Erythroblast (primary cell): Measurements from ENCODE around the gene RNF144B.
"Not testable (repeated sequence)": the region's sequence is repeated elsewhere in the genome, so short reads cannot be mapped to it uniquely, and the experiment has no call there.

ENCODE experiments used
- DNase-seq, 2 experiments: peaks; one replicate each; lab custom pipeline; 2025; lab: John Stamatoyannopoulos, UW
- GATA1 ChIP-seq: IDR thresholded peaks from 2 replicates; pipeline ENCODE4 v1.6.1; 2011; ENCODE audit warnings: low read depth, mild to moderate bottlenecking, control low read depth, low read length, moderate library complexity
- POLR2A ChIP-seq: IDR thresholded peaks from 2 replicates; pipeline ENCODE4 v1.6.1; 2011; ENCODE audit warnings: mild to moderate bottlenecking, low read length

RNF144B gene

DNA sequence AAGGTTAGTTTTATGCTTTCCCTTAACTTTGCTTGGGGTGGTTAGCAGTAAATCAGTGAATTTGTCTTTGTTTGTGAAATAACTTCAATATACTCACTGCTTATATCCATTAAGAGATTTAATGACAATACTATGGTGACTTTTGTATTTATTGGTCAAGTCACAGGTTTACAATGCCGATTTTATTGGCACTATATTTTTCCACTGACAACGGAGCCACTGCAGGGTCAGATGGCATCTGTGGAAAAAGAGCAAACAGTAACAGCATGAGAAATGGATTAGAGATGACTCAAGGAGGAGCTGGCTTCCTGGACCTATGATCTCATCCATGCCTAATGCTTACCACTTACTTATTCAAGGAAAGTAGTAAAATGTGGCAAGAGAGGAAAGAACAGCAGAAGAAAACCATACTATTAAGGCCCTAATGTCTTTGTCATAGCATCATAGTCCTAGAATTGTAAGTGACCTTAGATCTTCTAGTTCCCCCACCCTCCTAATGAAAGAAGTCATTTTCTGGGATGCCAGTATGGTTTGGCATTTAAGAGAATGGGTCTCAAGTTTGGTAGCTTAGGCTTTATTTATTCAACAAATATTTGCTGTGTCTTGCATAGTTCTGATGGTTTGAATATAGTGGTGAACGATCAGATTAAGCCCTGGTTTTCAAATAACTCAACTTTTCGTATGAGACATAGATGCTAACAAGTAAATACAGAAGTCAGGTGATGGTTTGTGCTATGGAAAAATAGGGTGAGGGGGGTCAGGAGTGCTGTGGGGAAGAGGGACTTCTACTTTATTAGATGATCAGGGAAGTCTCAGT, 18.5 kb downstream of the RNF144B start:
- TF ChIP-seq POLR2A (no peak), GATA1 (no peak)
- no peak for DNase-seq

DNA sequence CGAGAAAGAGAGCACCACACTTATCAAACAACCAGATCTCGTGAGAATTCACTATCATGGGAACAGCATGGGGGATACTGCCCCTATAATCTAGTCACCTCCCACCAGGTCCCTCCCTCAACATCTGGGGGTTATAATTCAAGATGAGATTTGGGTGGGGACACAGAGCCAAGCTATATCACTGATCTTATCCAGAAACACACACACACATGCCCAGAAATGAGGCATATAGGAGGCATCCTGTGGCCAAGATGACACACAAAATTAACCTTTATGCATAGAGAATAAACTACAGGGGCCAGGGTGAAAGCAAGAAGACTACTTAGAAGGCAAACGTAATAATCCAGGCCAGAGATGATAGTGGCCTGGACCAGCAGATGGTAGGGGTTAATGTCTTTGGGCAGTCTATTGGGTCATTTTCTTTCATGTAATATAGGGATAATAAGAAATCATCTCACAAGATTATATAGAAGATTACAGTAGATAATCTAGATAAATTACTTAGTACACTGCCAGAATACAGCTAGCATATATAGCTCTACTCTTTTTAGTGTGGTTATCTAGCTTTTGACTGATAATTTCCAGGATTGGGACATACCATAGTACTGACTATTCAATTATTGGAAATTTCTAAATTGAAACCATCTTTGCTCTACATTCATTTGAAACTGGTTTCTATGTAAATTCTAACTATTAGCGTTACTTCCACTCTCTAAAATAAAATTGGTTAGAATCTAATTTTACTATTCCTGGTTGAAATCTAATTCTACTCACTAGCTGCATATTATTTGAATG, 20.0 kb downstream of the RNF144B start:
- TF ChIP-seq GATA1 (no peak), POLR2A (no peak)
- DNase-seq, result peak in 1 of 2 experiments; percentile 48

DNA sequence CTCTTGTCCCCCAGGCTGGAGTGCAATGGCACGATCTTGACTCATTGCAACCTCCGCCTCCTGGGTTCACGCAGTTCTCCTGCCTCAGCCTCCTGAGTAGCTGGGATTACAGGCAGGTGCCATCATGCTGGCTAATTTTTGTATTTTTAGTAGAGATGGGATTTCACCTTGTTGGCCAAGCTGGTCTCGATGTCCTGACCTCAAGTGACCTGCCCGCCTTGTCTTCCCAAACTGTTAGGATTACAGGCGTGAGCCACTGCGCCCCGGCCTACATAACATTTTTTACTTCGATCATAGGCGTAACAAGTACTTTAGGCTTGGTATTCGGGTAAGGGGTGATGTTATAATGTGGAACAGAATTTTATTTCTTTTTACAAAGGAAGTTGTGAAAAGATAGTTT, 22.5 kb downstream of the RNF144B start:
- DNase-seq, result not testable (repeated sequence)

DNA sequence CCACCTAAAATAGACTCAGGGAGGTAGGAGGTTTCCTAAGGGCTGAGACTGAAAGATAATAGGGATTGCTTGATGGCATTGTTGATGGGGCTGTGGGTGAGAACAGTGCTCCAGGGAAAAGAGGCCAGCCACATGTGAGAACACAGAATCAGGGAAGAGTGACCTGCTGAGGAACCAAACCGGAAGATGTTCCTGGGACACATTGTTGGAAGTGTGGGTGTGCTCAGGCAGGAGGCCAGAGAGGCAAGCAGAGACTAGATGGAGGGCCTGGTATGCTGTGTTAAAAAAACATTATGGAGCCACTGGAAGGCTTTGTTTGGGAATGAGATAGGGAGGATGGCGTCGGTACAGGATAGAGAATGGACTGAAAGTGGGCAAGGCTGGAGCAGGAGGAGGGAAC, 23.3 kb downstream of the RNF144B start:
- no peak for TF ChIP-seq GATA1
- no peak for TF ChIP-seq POLR2A

DNA sequence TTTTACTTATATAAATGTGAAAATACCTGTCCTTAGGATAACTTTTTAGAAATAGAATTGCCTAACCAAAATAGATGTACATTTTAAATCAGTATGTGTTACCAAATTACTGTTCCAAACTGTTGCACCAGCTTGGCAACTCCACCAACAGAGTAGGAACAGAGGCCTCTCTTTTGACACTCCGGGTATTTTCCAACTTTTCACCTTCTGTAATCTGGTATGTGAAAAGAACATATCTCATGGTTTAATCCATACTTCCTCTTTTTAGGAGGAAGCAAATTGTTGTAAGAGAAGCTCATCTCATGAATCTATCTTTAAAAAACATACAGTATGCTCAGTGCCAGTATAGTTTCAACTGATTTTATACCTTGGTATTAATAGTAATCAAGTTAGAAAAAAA, 24.9 kb downstream of the RNF144B start:
- DNase-seq, result no peak
- TF ChIP-seq GATA1 (no peak), POLR2A (no peak)

More for the DNA sequence above, 23.3 kb downstream of the RNF144B start:
- DNase-seq, result no peak

DNA sequence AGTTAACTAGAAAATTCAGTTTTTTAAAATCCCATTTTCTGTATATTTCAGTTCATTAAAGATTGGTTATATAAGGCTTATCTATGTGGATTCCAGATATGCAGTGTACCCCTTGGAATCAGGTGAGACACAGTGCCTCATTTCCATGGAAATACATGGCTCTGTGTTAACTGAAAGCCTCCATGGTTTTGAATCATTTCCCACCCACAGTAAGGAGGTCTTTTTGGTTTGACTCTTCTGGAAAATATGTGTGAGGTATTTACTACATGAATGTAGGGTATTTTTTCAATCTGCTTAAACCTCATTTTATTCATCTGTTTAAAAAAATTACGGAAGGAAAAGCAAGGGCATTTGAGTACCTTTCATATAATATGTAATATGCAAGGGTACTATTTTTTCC, 25.5 kb downstream of the RNF144B start:
- TF ChIP-seq GATA1 (no peak), POLR2A (no peak)
- no peak for DNase-seq

DNA sequence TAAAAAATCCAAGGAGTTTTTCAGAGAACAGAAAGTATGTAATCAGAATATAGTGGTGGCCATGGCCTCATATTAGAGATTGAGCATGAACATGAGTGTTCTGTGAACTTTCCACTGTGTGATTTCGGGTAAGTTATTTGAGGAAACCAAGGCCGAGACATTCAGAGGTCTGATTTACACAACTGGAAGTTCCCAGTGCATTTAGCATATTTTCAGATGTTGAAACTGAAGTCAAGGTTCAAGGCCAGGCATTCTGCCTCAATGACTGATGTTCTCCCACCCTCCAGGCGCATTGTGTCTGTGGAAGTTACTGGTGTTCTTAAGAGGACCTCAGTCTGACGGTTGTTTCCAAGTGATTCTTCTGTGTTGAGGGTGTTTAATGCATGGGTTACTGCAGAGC, 26.2 kb downstream of the RNF144B start:
- TF ChIP-seq GATA1, result no peak
- no peak for TF ChIP-seq POLR2A
- no peak for DNase-seq

DNA sequence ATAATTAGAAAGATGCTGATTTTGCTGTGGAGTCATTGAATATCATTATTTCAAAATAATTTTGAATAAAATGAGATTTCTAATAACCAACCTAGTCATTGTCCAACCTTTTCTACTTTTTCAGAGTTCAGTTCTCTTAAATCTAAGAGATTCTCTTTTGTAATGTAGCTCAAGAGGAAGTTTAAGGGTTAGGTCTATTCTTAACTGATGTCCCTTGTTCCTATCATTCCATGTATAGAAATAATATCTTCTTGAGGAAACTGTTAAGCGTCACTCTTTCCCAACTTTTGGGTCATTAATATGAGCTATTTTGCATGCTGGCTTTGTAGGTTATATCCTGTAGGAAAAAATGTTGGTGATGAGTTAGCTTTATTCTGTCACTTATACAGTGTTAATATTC, 27.0 kb downstream of the RNF144B start:
- no peak for TF ChIP-seq POLR2A
- no peak for TF ChIP-seq GATA1

DNA sequence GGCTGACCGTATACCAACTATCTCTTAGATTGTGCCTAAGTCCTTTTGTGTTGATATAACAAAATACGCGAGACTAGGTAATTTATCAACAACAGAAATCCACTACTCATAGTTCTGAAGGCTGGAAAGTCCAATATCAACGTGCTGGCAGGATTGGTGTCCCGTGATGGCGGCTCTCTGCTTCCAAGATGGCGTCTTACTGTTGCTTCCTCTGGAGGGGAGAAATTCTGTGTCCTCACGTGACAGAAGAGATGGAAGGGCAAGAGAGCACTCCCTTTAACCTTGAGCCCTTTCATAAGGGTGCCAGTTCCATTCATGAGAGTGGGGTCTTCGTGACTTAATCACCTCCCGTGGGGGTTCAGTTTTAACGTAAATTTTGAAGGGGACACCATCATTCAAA, 28.1 kb downstream of the RNF144B start:
- TF ChIP-seq GATA1 (no peak), POLR2A (no peak)
- no peak for DNase-seq

More for the DNA sequence above, 27.0 kb downstream of the RNF144B start:
- DNase-seq, result no peak

DNA sequence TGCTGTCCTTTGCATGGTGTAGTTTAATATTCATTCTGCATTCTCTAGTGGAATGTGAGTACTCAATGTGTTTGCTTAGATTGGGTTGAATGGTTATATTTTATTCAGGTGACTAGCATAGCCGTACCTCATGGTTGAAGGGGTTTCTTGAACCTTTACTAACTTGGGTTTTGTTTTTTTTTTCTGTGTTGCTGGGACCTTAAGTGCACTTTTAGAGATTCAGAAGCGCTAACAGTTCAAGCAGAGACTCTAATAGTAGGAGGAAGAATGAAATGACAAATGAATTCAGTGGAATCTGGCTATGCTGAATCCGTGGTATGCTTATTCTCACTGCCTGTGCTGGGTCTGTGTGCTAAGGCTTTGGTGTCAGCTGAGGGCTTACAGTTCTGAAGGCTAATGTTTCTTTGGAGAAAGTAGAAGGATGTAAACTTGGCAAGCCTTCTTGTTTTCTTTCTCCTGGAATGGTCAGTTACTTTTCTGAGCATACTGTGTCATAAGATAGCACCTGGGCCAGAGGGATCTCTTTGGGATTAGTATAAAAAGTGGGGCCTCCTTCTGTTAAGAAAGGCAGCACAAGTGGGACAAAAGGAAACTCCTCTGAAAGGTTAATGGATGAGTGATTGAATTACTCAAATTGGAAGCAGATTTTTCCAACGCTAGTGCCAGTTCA, 28.7 kb downstream of the RNF144B start:
- DNase-seq, result no peak
- no peak for TF ChIP-seq GATA1

DNA sequence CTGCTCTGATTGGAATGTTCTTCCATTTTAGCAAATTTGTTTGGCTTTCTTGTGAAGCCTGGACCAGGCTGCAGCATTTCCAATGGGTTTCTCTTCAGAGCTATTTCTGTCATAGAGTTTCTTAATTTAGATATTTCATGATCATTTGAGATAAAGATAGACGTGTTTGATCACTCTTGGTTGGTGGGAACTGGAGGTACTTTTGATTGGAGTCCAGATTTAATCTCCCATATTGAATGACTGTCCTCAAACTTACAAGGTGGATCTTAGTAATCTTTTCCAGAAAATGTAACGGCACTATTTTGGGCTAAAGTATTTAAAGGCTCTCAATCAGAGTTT, 29.2 kb downstream of the RNF144B start:
- no peak for DNase-seq
- TF ChIP-seq POLR2A (no peak), GATA1 (no peak)

DNA sequence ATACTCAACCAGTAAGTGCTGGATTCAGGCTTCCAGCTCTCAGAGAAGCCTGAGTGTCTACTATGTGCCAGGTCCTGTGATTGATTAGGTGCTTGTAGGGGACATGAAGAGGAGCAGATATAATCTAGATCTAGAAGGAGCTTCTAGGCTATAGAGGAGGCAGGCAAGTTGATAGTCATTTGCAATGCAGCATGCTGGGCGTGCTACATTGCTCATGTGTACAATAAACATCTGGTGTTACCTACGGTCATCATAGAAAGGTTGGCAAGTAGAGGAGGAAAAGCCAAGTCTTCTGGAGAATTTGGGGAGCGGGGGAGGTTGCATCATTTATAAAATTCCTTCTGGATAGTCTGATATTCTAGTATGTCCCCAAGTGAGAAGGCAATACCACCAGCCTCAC, 33.2 kb downstream of the RNF144B start:
- DNase-seq, result no peak
- TF ChIP-seq POLR2A, result no peak
- TF ChIP-seq GATA1, result no peak

DNA sequence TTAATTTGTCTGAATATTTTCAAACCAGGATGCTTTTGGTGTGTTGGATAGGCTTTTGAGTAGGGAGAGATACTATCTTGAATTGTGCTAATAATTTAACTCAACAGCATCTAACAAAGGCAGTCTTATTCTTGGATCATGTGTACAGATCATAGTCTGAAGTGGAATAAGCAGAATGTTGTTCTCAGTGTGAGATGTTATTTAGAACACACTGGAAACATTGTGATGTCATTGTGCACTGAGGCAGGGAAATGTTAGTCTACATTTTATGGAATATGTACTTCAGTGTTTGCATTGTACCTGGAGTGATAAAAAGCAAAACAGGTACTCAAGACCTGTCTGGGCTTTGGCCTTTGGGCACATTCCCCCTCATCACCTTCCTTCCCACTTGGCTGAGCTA, 35.0 kb downstream of the RNF144B start:
- DNase-seq, result no peak
- no peak for TF ChIP-seq POLR2A
- no peak for TF ChIP-seq GATA1

DNA sequence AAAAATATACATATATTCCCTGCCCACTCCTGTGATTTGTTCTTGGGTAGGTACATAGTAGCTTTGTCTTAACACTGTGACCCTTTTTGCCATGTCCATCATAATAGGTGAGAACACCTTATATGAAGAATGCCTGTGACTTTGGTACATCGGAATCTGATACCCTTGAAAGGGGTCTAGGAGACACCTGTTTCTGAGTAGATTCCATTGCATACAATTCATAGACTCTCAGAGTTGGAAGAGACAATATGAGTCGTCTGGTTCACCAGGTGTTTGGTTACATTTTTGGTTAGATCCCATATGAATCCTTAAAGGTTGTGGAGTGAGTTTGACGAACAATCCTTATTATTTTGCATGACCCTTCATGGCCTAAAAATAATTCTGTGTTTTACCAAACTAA, 36.3 kb downstream of the RNF144B start:
- TF ChIP-seq GATA1 (no peak), POLR2A (no peak)
- DNase-seq, result no peak
